NCI-H2081 (cell line): Measurements from ENCODE around the gene OR2T11.
"Not testable (repeated sequence)": the region's sequence is repeated elsewhere in the genome, so short reads cannot be mapped to it uniquely, and the experiment has no call there.

Experiments
- DNase-seq, 2 experiments: peaks; one replicate each; lab custom pipeline; 2025; lab: John Stamatoyannopoulos, UW

Gene OR2T11

GRCh38 chr1:248634991-248635390 is at the start of gene OR2T11:
Gene OR2T11 (minus strand): TSS chr1:248635091. CDS start chr1:248627128, 7,963 bp downstream.
- DNase-seq, result not testable (repeated sequence)

GRCh38 chr1:248681651-248682050 is 46.8 kb upstream of the OR2T11 start:
- DNase-seq, result no peak

GRCh38 chr1:248670003-248670402 is 35.1 kb upstream of the OR2T11 start:
- no peak for DNase-seq

- DNase-seq, result not testable (repeated sequence)
These were observed 28.8 kb upstream of the OR2T11 start for GRCh38 chr1:248663453-248664328.

- DNase-seq, result not testable (repeated sequence)
These were observed 21.9 kb upstream of the OR2T11 start for GRCh38 chr1:248656797-248657196.

GRCh38 chr1:248655354-248655753 is 20.5 kb upstream of the OR2T11 start, which contains the start of gene OR2T27:
Gene OR2T27 (minus strand): TSS chr1:248655528. CDS start chr1:248650884, 4,644 bp downstream.
- DNase-seq, result not testable (repeated sequence)

- not testable (repeated sequence) for DNase-seq
These were observed 14.1 kb upstream of the OR2T11 start for GRCh38 chr1:248648770-248649536.

- DNase-seq, result not testable (repeated sequence)
These were observed 10.3 kb upstream of the OR2T11 start, which contains the start of gene OR2T35 for GRCh38 chr1:248645178-248645577. Gene OR2T35 (minus strand): TSS chr1:248645278. CDS start chr1:248639258, 6,020 bp downstream.

- not testable (repeated sequence) for DNase-seq
These were observed 8.2 kb upstream of the OR2T11 start for GRCh38 chr1:248642971-248643651.

GRCh38 chr1:248641583-248641982 is 6.7 kb upstream of the OR2T11 start:
- DNase-seq, result not testable (repeated sequence)

- DNase-seq, result not testable (repeated sequence)
These were observed 6.0 kb upstream of the OR2T11 start for GRCh38 chr1:248640906-248641305.

GRCh38 chr1:248639652-248640051 is 4.8 kb upstream of the OR2T11 start:
- DNase-seq, result not testable (repeated sequence)

- DNase-seq, result not testable (repeated sequence)
These were observed 1.7 kb upstream of the OR2T11 start for GRCh38 chr1:248636612-248637011.

- no peak for DNase-seq
These were observed 3.4 kb downstream of the OR2T11 start for GRCh38 chr1:248631354-248632008.

- DNase-seq, result no peak
These were observed 4.3 kb downstream of the OR2T11 start for GRCh38 chr1:248630551-248630950.

- DNase-seq, result no peak
These were observed 6.7 kb downstream of the OR2T11 start for GRCh38 chr1:248627971-248628844.

GRCh38 chr1:248625971-248626370 is 8.9 kb downstream of the OR2T11 start:
- DNase-seq, result no peak

GRCh38 chr1:248625166-248625565 is 9.7 kb downstream of the OR2T11 start:
- no peak for DNase-seq

GRCh38 chr1:248622570-248623001 is 12.3 kb downstream of the OR2T11 start:
- peak; percentile 1 to 2 for DNase-seq

- DNase-seq, result no peak
These were observed 13.1 kb downstream of the OR2T11 start for GRCh38 chr1:248621770-248622169.
